ENCODE data around the gene PRORP.

The PRORP gene

DNA sequence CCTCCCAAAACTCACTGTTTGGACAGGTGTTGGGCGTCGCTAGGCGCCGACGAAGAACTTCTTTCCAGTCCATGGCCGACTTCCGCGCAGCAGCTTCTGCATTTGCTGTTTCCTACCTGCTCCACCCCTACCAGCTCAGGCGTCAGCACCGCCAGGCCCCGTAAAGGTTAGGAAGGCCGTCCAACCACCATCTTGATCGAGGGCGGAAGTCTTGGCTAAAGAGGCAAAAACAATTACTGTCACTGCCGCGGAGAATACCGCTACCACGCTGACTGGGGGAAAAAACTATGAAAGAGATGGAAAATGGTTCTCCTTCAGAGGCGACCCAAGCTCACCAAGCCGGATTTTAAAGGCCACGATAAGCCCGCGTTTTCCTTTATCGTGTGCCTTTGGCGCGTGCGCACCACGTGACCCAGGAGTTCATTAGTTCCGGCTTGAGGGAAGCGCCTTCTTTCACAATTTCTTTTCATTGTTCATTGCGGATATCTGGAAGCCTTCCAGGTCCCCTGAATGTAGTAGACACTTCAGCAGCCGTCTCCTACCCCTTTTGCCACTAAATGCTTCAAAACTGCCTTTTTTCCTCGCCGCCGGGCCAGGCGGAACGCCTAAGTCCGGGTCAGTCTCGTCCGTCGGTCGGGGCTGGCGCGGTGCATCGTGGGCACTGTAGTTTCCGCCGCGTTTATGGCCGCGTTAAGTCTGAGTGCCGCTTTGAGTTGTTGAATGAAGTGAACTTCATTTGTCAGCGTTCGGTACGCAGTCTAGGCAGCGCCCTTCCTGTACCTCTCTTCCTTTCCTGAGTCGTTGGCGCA is at the start of gene PRORP, which contains the start of gene PPP2R3C (continued):
- TF ChIP-seq YY2 (tag by site-specific recombination; IDR thresholded peaks at IDR 0.05) (peak; percentile 73), KLF16 (tag by site-specific recombination; IDR thresholded peaks at IDR 0.05) (peak; percentile 58), GFI1B (tag by site-specific recombination; IDR thresholded peaks at IDR 0.05) (no peak), ZNF785 (tag by site-specific recombination; IDR thresholded peaks at IDR 0.05) (no peak), PBX3 (CRISPR knock-in tag; IDR thresholded peaks at IDR 0.05) (no peak)

DNA sequence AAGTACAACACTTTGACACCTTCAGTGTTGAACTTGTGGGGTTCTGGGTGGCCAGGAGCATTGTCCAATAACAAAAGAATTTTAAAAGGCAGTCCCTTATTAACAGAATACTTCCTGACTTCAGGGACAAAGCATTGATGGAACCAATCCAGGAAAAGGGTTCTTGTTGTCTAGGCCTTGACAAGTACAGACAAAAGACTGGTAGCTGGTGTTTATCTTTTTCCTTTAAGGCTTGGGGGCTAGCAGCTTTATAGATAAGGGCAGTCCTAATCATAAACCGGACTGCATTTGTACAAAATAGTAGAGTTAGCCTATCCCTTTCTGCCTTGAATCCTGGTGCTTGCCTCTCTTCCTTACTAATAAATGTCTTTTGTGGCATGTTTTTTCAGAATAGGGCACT is 48.9 kb upstream of the PRORP start:
- ChIA-PET POLR2A (no interaction called here), CTCF (no interaction called here)
- H3K4me3 ChIP-seq (ENCODE audit: low read depth, low read length), result no peak overlapping the region
- H3K9me3 ChIP-seq (ENCODE audit: control insufficient read depth, insufficient read depth, low read depth, low read length), result no peaks in the 10 kb centered on the region
- H3K4me1 ChIP-seq (ENCODE audit: control insufficient read depth, insufficient read depth, low read length), result no peaks in the 10 kb centered on the region
- peaks cover 3 to 8% of the 10 kb centered on the region in 2 experiments; a peak in 2 of 3 replicates for H3K36me3 ChIP-seq (ENCODE audit: control insufficient read depth in 2 of 2, insufficient read depth in 1 of 2, low read length in 2 of 2)
- TF ChIP-seq ZBTB10 (tag by site-specific recombination; IDR thresholded peaks at IDR 0.05), result no peak
- TF ChIP-seq, protein P1, sequence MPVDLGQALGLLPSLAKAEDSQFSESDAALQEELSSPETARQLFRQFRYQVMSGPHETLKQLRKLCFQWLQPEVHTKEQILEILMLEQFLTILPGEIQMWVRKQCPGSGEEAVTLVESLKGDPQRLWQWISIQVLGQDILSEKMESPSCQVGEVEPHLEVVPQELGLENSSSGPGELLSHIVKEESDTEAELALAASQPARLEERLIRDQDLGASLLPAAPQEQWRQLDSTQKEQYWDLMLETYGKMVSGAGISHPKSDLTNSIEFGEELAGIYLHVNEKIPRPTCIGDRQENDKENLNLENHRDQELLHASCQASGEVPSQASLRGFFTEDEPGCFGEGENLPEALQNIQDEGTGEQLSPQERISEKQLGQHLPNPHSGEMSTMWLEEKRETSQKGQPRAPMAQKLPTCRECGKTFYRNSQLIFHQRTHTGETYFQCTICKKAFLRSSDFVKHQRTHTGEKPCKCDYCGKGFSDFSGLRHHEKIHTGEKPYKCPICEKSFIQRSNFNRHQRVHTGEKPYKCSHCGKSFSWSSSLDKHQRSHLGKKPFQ (tag by site-specific recombination; IDR thresholded peaks at IDR 0.05), result no peak
- no peak for TF ChIP-seq MZF1 (tag by site-specific recombination; IDR thresholded peaks at IDR 0.05; ENCODE audit: borderline replicate concordance)
- no peak for TF ChIP-seq ZNF112 (tag by site-specific recombination; IDR thresholded peaks at IDR 0.05)
- no peak for TF ChIP-seq ZNF391 (tag by site-specific recombination; IDR thresholded peaks at IDR 0.05; ENCODE audit: borderline replicate concordance, low read depth)
- no peak for TF ChIP-seq ZNF837 (tag by site-specific recombination; IDR thresholded peaks at IDR 0.05)
- no peak for TF ChIP-seq ZFP41 (tag by site-specific recombination; IDR thresholded peaks at IDR 0.05; ENCODE audit: borderline replicate concordance)
- TF ChIP-seq HOXC10 (CRISPR knock-in tag; IDR thresholded peaks at IDR 0.05), result no peak
- H3K27ac ChIP-seq (ENCODE audit: extremely low read depth, low read depth, low read length), result no peak overlapping the region

- TF ChIP-seq ZNF549 (tag by site-specific recombination; IDR thresholded peaks at IDR 0.05) (no peak), ZBTB6 (tag by site-specific recombination; IDR thresholded peaks at IDR 0.05) (no peak)
- H3K27ac ChIP-seq (ENCODE audit: extremely low read depth, low read depth, low read length), result no peak overlapping the region
- no peaks in the 10 kb centered on the region for H3K4me1 ChIP-seq (ENCODE audit: control insufficient read depth, insufficient read depth, low read length)
- POLR2A ChIA-PET, result no interaction called here
- no peak overlapping the region for H3K4me3 ChIP-seq (ENCODE audit: low read depth, low read length)
- peaks cover 12 to 22% of the 10 kb centered on the region in 2 experiments for H3K36me3 ChIP-seq (ENCODE audit: control insufficient read depth in 2 of 2, insufficient read depth in 1 of 2, low read length in 2 of 2)
- no peaks in the 10 kb centered on the region for H3K9me3 ChIP-seq (ENCODE audit: control insufficient read depth, insufficient read depth, low read depth, low read length)
- CTCF ChIA-PET, result no interaction called here
Observed at GRCh38 chr14:35078082-35078481, 44.3 kb upstream of the PRORP start.
